ENCODE measurements around the gene NDEL1. TPM values are rescaled to one million over a fixed set of nuclear protein-coding genes. Genes with fewer than 3 reads are reported as not detected.

The NDEL1 gene
- total RNA-seq, 1 experiment from 2014 or later, result 63.1 TPM

DNA sequence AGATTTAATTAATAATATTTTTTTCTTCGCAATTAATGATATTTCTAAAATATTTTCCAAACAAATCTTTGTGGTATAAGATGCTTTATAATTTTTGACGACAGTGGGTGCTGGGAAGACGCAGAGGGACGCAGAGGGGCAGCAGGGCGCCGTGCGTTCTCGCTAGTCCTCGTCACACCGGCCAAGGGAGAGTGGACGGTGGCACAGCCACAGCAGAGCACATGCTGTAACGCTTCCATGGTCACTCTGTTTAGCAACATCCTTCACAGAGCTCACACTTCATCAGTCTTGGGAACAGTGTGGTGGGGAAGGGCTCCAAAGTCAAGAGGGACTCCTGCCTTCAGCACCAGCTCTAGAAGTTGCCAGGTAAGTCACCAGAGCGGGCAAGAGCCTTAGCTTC is 60.4 kb downstream of the NDEL1 start:
- no peak for DNase-seq (ENCODE audit: extremely low read depth, low read depth)

DNA sequence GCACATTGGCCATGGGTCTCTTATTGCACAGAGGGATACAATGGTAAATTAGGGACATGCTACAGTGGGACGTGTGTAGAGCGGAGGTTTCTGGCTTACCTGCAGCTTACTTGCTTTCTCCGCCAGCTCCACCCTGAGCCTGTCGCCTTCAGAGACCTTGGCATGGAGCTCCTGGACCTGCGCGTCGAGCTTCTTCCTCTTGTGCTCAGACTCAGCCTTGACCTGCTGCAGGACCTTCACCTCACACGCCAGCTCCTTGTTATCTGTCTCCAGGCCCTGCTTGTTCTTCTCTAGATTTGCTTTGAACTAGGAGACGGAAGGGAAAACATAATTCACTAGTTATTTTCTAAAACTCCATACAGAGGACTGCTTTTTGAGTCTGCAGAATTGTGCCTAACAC is 63.5 kb downstream of the NDEL1 start:
- no peak for DNase-seq (ENCODE audit: extremely low read depth, low read depth)

DNA sequence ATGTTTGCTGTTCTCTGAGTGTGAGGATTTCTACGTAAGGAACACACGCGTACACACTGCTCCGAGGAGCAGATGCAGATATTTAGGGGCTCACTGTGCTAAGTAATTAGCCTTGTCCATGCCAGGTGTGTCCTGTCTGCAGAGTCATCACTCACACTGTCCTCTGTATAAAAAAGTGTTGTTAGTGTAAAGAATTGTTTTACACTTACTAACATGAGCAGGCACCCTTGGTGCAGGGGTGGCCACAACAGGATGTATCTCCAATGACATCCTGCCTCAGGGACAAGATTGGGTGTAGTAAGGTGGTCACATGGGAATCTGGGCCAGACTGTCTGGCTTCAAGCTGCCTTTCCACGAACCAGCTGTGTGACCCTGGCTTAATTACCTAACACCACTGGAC is 63.9 kb downstream of the NDEL1 start:
- no peak for DNase-seq (ENCODE audit: extremely low read depth, low read depth)

DNA sequence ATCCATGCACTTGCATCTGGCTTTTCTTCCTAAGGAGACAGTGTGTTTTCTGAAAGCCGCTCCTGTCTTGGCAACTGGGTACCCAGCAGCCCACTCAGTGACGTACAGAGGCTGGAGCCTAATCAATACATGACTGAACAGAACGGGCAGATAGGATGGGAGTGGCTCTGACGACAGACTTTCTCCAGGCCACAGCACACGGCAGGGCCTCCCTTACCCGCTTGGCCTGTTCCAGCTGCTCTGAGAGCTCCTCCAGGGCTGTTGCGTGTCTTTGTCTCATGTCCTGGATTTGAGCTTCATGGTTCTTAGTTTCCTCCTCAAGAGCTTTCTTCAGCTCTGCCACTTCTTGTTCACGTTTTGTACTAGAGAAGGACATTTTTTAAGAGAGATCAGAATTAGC is 64.9 kb downstream of the NDEL1 start:
- no peak for DNase-seq (ENCODE audit: extremely low read depth, low read depth)

DNA sequence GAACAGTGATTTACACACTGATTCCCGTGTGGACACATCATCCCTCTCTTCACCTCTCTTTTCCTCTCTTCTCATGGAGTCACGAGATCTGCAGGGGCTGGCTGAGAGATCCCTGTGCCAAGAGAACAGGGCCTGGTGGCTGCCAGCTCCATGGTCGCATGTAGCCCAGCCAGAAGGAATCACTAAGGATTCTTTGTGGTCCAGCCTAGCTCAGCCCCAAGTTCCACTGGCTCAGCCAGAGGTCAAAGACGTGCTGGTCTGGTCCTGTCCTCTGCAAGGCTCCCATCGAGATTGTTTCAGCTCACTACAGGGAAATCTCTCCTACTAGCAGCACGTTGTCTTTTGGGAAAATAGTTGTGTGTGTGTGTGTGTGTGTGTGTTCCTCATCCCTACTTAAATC is 66.4 kb downstream of the NDEL1 start:
- DNase-seq (ENCODE audit: extremely low read depth, low read depth), result no peak

DNA sequence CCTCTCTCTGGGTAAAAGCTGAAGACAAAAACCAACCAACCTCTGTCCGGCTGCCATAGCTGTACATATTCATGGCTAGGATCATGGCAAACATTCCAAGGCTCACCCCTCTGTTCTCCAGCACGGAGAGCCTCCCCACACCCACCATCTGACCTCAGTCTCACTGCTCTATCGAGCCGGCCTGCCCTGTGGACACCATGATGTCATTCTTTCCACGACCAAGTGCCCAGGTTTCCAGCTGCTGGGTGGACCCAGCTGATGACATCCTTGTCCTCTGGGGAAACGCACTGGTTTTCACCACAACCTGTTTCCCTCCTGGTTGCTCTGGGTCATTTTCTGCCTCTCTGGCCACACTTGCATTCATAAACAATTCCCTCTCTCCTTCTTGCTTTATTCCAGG is 67.7 kb downstream of the NDEL1 start:
- no peak for DNase-seq (ENCODE audit: extremely low read depth, low read depth)

DNA sequence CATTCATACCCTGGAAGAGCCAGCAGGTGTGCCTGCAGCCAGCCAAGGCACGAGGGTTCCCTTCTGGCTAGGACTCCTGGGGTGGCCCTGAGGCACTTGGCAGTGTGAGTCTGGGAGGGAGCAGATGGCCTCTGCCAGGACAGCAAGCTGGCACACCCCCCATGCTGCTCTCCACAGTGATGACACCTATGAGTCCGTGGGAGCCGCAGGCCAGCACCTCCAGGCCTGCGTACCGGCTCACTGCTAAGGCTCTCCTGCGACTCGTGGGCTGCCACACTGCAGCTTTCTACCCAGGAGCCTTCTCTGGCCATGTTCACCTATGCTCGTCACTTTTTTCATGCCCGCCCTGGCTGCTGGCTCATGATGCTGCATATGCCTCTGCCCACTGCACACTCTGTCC is 68.1 kb downstream of the NDEL1 start:
- DNase-seq (ENCODE audit: extremely low read depth, low read depth), result no peak

DNA sequence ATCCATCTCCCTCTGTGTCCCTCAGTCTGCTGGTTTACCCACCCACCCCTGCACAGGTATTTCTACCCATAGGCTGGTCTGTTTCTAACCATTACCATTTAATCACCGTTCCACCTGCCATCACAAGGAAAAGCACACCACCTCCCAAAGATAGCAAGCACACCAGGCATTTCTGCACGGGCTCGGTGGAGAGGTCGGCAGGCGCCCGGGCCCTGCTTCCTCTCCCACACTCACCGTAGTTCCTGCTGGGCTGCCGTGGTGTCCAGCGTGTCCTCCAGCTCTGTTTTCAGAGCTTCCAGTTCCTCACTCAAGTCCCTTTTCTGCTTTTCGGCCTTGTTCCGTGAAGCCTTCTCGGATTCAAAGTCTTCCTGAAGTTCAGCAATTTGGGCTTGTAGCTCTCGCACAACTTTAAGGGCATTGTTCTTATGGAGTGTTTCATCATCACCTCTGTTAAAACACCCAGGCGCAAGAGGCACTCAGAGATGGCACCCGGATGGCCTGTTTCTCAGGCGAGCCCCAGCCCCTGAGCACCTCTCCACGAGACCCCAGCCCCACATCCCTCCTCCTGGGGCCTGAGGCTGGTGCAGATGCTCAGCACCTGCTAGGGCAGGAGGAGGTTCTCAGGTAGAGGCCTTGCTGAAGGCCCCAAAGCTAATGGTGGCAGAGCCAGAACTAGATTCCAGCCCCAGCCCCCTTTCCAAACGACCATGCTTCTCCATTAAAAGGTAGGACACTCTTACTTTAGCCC is 69.0 kb downstream of the NDEL1 start:
- no peak for DNase-seq (ENCODE audit: extremely low read depth, low read depth)

DNA sequence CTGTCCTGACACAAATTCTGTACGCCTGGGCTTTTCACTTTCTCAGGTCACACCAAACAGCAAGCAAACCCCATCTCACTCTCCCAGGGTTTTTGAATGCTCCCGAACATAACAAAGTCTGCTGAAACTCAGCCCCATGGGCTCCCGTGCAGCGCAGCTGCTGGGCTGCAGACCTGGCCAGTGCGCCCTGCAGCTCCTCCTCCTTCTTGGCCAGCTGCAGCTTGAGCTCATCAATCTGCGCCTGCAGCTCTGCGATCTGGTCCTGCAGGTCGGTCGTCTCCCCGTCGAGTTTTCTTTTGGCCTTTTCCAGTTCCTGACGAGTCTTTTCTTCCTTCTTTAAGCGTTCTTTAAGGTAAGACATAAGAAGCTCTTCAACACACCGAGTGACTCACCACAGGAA is 70.5 kb downstream of the NDEL1 start:
- DNase-seq (ENCODE audit: extremely low read depth, low read depth), result no peak

DNA sequence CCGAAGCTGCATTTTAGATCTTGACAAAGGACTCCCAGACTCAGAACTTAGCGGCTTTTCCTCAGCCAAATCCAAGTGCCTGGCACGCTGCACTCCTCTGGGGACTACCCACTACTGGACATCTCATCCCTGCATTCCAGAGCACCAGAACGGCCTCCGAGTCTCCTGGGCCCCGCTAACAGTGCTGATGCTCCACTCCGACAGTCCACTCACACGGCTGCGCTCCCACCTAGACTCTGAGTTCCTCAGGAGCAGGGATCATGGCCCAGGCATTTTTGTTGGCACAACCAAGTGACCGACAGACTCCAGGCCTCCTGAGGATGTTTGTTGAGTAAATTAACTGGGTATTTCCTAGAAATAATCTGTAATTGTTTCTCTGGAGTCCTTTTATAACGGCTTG is 79.1 kb downstream of the NDEL1 start:
- DNase-seq (ENCODE audit: extremely low read depth, low read depth), result no peak

Small RNAs within 50 kb of the gene (small RNA-seq; reads per million reads assigned to genes)
- 0 to 0.06 reads per million in 2 experiments for gene RNU7-43P

Other genes starting within 250 kb of the NDEL1 start
- gene BORCS6, start 245.7 kb upstream of the NDEL1 start, total RNA-seq (2014; rRNA removed; shearing (Covaris generic)), result 4.0 and 5.5 TPM in 2 replicates
- 64.1 and 69.2 TPM in 2 replicates for gene AURKB, start 225.3 kb upstream of the NDEL1 start, total RNA-seq (2014; rRNA removed; shearing (Covaris generic))
- 14.2 and 16.2 TPM in 2 replicates for gene CTC1, start 187.8 kb upstream of the NDEL1 start, total RNA-seq (2014; rRNA removed; shearing (Covaris generic))
- 54.7 and 57.4 TPM in 2 replicates for gene PFAS, start 186.6 kb upstream of the NDEL1 start, total RNA-seq (2014; rRNA removed; shearing (Covaris generic))
- 32.1 and 41.2 TPM in 2 replicates for gene RANGRF, start 147.2 kb upstream of the NDEL1 start, total RNA-seq (2014; rRNA removed; shearing (Covaris generic))
- gene SLC25A35, start 140.5 kb upstream of the NDEL1 start, total RNA-seq (2014; rRNA removed; shearing (Covaris generic)), result 1.7 and 2.5 TPM in 2 replicates
- gene ARHGEF15, start 125.6 kb upstream of the NDEL1 start, total RNA-seq (2014; rRNA removed; shearing (Covaris generic)), result not detected in 2 replicates
- not detected in 2 replicates for gene ODF4, start 96.0 kb upstream of the NDEL1 start, total RNA-seq (2014; rRNA removed; shearing (Covaris generic))
- gene RPL26, start 52.7 kb upstream of the NDEL1 start, total RNA-seq (2014; rRNA removed; shearing (Covaris generic)), result 7,995 and 8,048 TPM in 2 replicates
- gene RNF222, start 38.1 kb upstream of the NDEL1 start, total RNA-seq (2014; rRNA removed; shearing (Covaris generic)), result not detected in 2 replicates
- gene MYH10, start 194.8 kb downstream of the NDEL1 start, total RNA-seq (2014; rRNA removed; shearing (Covaris generic)), result 8.0 and 8.1 TPM in 2 replicates

Measured in NCI-H460 (cell line).